GM12878 (cell line): ENCODE results near the gene TM9SF4. TPM values are rescaled to one million over a fixed set of nuclear protein-coding genes. Genes with fewer than 3 reads are reported as not detected.

ENCODE experiments used
- ATAC-seq: fragments of 200-7000 bp; cut with Tn5 transposase; 3 replicates; pipeline ENCODE4 v1.9.1; 2020; ENCODE audit warnings: mild to moderate bottlenecking, moderate library complexity
- BruUV-seq: library from RNA; stranded (reverse); fragments of 400-500 nt; replicated peaks from 2 replicates; lab custom pipeline; 2021; lab: Mats Ljungman, UMichigan
- CTCF ChIA-PET: fragments of 300-600 bp; sonication (Branson Sonifier 250); formaldehyde crosslinking; extraction: SDS; loops from one replicate; lab custom pipeline; 2021; ENCODE audit warnings: inconsistent platforms; lab: Yijun Ruan, JAX
- POLR2A ChIA-PET: fragments of 350-600 bp; formaldehyde crosslinking; extraction: SDS; loops from one replicate; lab custom pipeline; 2021; ENCODE audit warnings: inconsistent platforms; lab: Charles Lee
- RAD21 ChIA-PET: fragments of 300-600 bp; sonication (Branson Sonifier 250); formaldehyde crosslinking; loops from one replicate; lab custom pipeline; 2023; ENCODE audit warnings: antibody characterized with exemption; ENCODE audit not compliant: unreplicated experiment; lab: Charles Lee
- SMC1A ChIA-PET: fragments of 300-600 bp; sonication (Branson Sonifier 250); formaldehyde crosslinking; loops from one replicate; lab custom pipeline; 2023; ENCODE audit not compliant: unreplicated experiment, uncharacterized antibody; lab: Charles Lee
- DNase-seq: peaks from one replicate; pipeline ENCODE4 v3.0.0-alpha.2; 2011; ENCODE audit warnings: low read depth, low spot score
- FAIRE-seq: peaks from 3 replicates; lab custom pipeline; 2011; peaks lifted over from hg19 to GRCh38; lab: Jason Lieb, UNC
- H2AFZ ChIP-seq: 2 replicates; pipeline ENCODE4 v1.6.0; 2011; ENCODE audit warnings: low read depth, low read length, control low read depth; ENCODE audit not compliant: control insufficient read depth
- H3K27ac ChIP-seq: 2 replicates; pipeline ENCODE4 v1.5.1; 2011; ENCODE audit warnings: control low read depth; ENCODE audit not compliant: control insufficient read depth, insufficient read depth
- H3K27me3 ChIP-seq, 2 experiments: replicated peaks in 1 of 2; 2 replicates each; pipeline versions ENCODE4 v1.6.0 to v1.6.1; 2011; ENCODE audit warnings: low read length in 1 of 2; ENCODE audit not compliant: control insufficient read depth in 2 of 2, insufficient read depth in 2 of 2
- H3K36me3 ChIP-seq, 2 experiments: 2 replicates each; pipeline ENCODE4 v1.5.1; 2011; ENCODE audit warnings: low read length in 1 of 2; ENCODE audit not compliant: control insufficient read depth in 2 of 2, insufficient read depth in 2 of 2
- H3K4me1 ChIP-seq: 2 replicates; pipeline ENCODE4 v1.6.1; 2011; ENCODE audit warnings: mild to moderate bottlenecking, low read length, moderate library complexity, mixed read lengths; ENCODE audit not compliant: control insufficient read depth, insufficient read depth
- H3K4me2 ChIP-seq: 2 replicates; pipeline ENCODE4 v1.6.0; 2011; ENCODE audit warnings: control low read depth; ENCODE audit not compliant: control insufficient read depth, insufficient read depth
- H3K4me3 ChIP-seq: fragments of 200-600 bp; sonication (generic); 2 replicates; pipeline ENCODE4 v1.5.1; 2016
- H3K79me2 ChIP-seq: 2 replicates; pipeline ENCODE4 v1.6.0; 2011; ENCODE audit warnings: low read length; ENCODE audit not compliant: control insufficient read depth, insufficient read depth
- H3K9ac ChIP-seq: 2 replicates; pipeline ENCODE4 v1.8.0; 2011; ENCODE audit warnings: low read length, control low read depth, mixed read lengths; ENCODE audit not compliant: control insufficient read depth, insufficient read depth
- H3K9me3 ChIP-seq: replicated peaks from 3 replicates; pipeline ENCODE4 v1.5.1; 2011; ENCODE audit warnings: mild to moderate bottlenecking, low read length; ENCODE audit not compliant: control insufficient read depth, insufficient read depth
- H4K20me1 ChIP-seq: 2 replicates; pipeline ENCODE4 v1.6.0; 2011; ENCODE audit not compliant: control insufficient read depth, insufficient read depth
- CHD4 ChIP-seq: fragments of 200-600 bp; sonication (generic); IDR thresholded peaks from 2 replicates; pipeline ENCODE4 v1.6.1; 2016; ENCODE audit warnings: mild to moderate bottlenecking
- PML ChIP-seq: IDR thresholded peaks from 2 replicates; pipeline ENCODE4 v1.6.1; 2012; ENCODE audit warnings: low read length, inconsistent platforms
- REST ChIP-seq: IDR thresholded peaks from 2 replicates; pipeline ENCODE4 v1.6.1; 2012; ENCODE audit warnings: mild to moderate bottlenecking, low read depth, low read length
- ZBED1 ChIP-seq: IDR thresholded peaks from 2 replicates; pipeline ENCODE4 v1.6.1; 2016; ENCODE audit warnings: borderline replicate concordance
- WGBS: methylation state at CpG from one replicate; pipeline ENCODE4 v1.1.6; 2016; ENCODE audit warnings: low lambda C conversion rate; ENCODE audit not compliant: insufficient replicate concordance, insufficient coverage; ENCODE audit errors: missing lambda C conversion rate; 5-methylcytosine and 5-hydroxymethylcytosine counted together
- in situ Hi-C: fragments of 300-500 bp; cut with MboI; formaldehyde crosslinking; loops from 9 replicates; pipeline ENCODE4 v1.14.3; 2018; ENCODE audit warnings: mixed read lengths
- intact Hi-C: fragments of 100-400 bp; cut with micrococcal nuclease; formaldehyde crosslinking; loops from one replicate; pipeline ENCODE4 v1.14.2; 2022; ENCODE audit not compliant: unreplicated experiment
- polyA plus RNA-seq, 11 experiments: library from polyadenylated mRNA; depleted of rRNA in 4 of 11; unstranded in 6 of 11; stranded (reverse) in 5 of 11; fragments of >200 nt; fragmentation: Nextera tagmentation in 4 of 11; fragmentation: Illumina TruSeq in 1 of 11; extraction: Ambion mirVana in 4 of 11; extraction: Trizol in 1 of 11; gene quantifications; 1 replicate in 1 of 11; 2 replicates in 10 of 11; pipeline versions ENCODE4 v1.2.1 to v1.2.3, GENCODE V29; 2011 to 2016; ENCODE audit warnings: inconsistent platforms in 2 of 11, missing spikeins in 2 of 11, low read depth in 1 of 11
- total RNA-seq, 4 experiments: library from RNA; depleted of rRNA in 3 of 4; stranded (reverse); fragments of >200 nt in 3 of 4; fragmentation: Illumina TruSeq in 1 of 4; extraction: Trizol in 1 of 4; gene quantifications; 2 replicates each; pipeline versions ENCODE4 v1.2.1 to v1.2.3, GENCODE V29; 2013 to 2021
- TF ChIP-seq, protein P1 (sequence below): fragments of 450-650 bp; IDR thresholded peaks from 2 replicates; pipeline ENCODE4 v1.6.1; 2018; ENCODE audit warnings: borderline replicate concordance, mild to moderate bottlenecking; ENCODE audit not compliant: partially characterized antibody
- TF ChIP-seq, protein P2 (sequence below): fragments of 450-650 bp; IDR thresholded peaks from 2 replicates; pipeline ENCODE4 v1.6.1; 2016; ENCODE audit warnings: mild to moderate bottlenecking

Gene TM9SF4
- total and polyA plus RNA-seq, 10 of the 15 experiments (the other 5 are each of a cell fraction or from before 2014, with no cell fraction given), result 8.5 to 47.8 (median 24.3) TPM

DNA sequence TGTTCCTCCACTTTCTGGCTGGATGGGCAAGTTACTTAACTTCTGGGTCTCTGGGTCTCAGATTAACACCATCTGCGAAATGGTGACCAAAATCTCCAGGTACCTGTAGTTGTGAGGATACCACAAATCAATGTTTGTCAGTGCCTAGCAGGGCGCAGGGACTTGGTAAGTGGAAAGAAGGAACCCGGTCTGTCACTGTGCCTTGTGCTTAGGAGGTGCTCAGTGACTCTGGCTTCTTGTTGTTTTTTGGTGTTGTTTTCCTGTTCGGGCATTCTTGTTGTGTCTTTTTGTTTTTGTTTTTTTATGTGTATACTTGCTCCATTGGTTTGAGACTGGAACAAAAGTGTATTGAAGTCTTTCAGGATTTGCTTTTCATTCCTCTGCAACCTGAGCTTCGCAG lies 17.8 kb downstream of the TM9SF4 start:
- TF ChIP-seq, protein P1, sequence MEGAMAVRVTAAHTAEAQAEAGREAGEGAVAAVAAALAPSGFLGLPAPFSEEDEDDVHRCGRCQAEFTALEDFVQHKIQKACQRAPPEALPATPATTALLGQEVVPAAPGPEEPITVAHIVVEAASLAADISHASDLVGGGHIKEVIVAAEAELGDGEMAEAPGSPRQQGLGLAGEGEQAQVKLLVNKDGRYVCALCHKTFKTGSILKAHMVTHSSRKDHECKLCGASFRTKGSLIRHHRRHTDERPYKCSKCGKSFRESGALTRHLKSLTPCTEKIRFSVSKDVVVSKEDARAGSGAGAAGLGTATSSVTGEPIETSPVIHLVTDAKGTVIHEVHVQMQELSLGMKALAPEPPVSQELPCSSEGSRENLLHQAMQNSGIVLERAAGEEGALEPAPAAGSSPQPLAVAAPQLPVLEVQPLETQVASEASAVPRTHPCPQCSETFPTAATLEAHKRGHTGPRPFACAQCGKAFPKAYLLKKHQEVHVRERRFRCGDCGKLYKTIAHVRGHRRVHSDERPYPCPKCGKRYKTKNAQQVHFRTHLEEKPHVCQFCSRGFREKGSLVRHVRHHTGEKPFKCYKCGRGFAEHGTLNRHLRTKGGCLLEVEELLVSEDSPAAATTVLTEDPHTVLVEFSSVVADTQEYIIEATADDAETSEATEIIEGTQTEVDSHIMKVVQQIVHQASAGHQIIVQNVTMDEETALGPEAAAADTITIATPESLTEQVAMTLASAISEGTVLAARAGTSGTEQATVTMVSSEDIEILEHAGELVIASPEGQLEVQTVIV, result no peak
- TF ChIP-seq REST, result no peak
- TF ChIP-seq, protein P2, sequence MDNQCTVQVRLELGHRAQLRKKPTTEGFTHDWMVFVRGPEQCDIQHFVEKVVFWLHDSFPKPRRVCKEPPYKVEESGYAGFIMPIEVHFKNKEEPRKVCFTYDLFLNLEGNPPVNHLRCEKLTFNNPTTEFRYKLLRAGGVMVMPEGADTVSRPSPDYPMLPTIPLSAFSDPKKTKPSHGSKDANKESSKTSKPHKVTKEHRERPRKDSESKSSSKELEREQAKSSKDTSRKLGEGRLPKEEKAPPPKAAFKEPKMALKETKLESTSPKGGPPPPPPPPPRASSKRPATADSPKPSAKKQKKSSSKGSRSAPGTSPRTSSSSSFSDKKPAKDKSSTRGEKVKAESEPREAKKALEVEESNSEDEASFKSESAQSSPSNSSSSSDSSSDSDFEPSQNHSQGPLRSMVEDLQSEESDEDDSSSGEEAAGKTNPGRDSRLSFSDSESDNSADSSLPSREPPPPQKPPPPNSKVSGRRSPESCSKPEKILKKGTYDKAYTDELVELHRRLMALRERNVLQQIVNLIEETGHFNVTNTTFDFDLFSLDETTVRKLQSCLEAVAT, result no peak
- no peak for TF ChIP-seq ZBED1
- TF ChIP-seq PML, result no peak
- TF ChIP-seq CHD4, result no peak
- TF ChIP-seq, all 136 proteins: peak for 0
- in situ Hi-C loops (no loop called here), intact Hi-C loops (no loop called here)
- Histone ChIP-seq H3K9ac (no peak overlapping the region), H3K4me2 (no peak overlapping the region), H4K20me1 (no peaks in the 10 kb centered on the region), H3K4me3 (no peak overlapping the region), H2AFZ (no peak overlapping the region), H3K4me1 (peaks cover 7% of the 10 kb centered on the region), H3K27ac (no peak overlapping the region), H3K27me3 (no peaks in the 10 kb centered on the region), H3K79me2 (peaks cover 17% of the 10 kb centered on the region), H3K9me3 (no peaks in the 10 kb centered on the region), H3K36me3 (peaks cover 4% of the 10 kb centered on the region in 2 experiments; a peak in 3 of 4 replicates)
- RAD21 ChIA-PET, result no interaction called here
- POLR2A ChIA-PET, result no interaction called here
- no TSS peak for BruUV-seq
- CTCF ChIA-PET, result interaction anchor here (1.4 kb wide), 1 partner anchor 28 kb away, joined by 3 read pairs; no protein-coding TSS in a partner anchor
- FAIRE-seq (no peak), DNase-seq (no peak), ATAC-seq (no peak)
- SMC1A ChIA-PET, result no interaction called here
- WGBS, result 96% methylated on average over 5 of the region's 5 CpGs
